Natural killer cell (primary cell): ENCODE results near the gene RAD50. TPM values are rescaled to one million over a fixed set of nuclear protein-coding genes. Genes with fewer than 3 reads are reported as not detected.

ENCODE experiments used
- ATAC-seq, 3 donors: fragments of 150-1000 bp in 2 of 3; fragments of 200-7000 bp in 1 of 3; cut with Tn5 transposase; 1 replicate in 1 of 3; 2 replicates in 2 of 3; pipeline ENCODE4 v1.10.0; 2021; ENCODE audit warnings: mild to moderate bottlenecking in 2 of 3, moderate library complexity in 2 of 3
- DNase-seq, 2 donors: peaks; one replicate each; pipeline versions ENCODE4 v3.0.0 to v3.0.0-alpha.2; 2013 to 2021; ENCODE audit warnings: mixed read lengths in 1 of 2
- H3K27ac ChIP-seq: one replicate; pipeline ENCODE4 v1.5.1; 2013; ENCODE audit warnings: mild to moderate bottlenecking, low read length
- H3K27me3 ChIP-seq: one replicate; pipeline ENCODE4 v1.6.1; 2013; ENCODE audit warnings: low read length; ENCODE audit not compliant: control insufficient read depth, insufficient read depth
- H3K36me3 ChIP-seq: one replicate; pipeline ENCODE4 v1.6.1; 2013; ENCODE audit warnings: low read length; ENCODE audit not compliant: control insufficient read depth, insufficient read depth
- H3K4me1 ChIP-seq: one replicate; pipeline ENCODE4 v1.6.1; 2013; ENCODE audit warnings: low read length; ENCODE audit not compliant: control insufficient read depth, insufficient read depth
- H3K4me3 ChIP-seq: one replicate; pipeline ENCODE4 v1.5.1; 2013; ENCODE audit warnings: low read length
- H3K9me3 ChIP-seq: one replicate; pipeline ENCODE4 v1.6.1; 2013; ENCODE audit warnings: low read length; ENCODE audit not compliant: control insufficient read depth, insufficient read depth
- H3K27ac Mint-ChIP-seq, 2 donors: one replicate each; pipeline ENCODE4 v1.8.0; 2022; ENCODE audit warnings: mild to moderate bottlenecking in 2 of 2, mixed read lengths in 2 of 2, moderate library complexity in 1 of 2
- H3K27me3 Mint-ChIP-seq, 2 donors: one replicate each; pipeline ENCODE4 v1.8.0; 2022; ENCODE audit warnings: low read depth in 2 of 2, mixed read lengths in 2 of 2
- H3K36me3 Mint-ChIP-seq: one replicate; pipeline ENCODE4 v1.8.0; 2022; ENCODE audit warnings: mixed read lengths
- H3K4me1 Mint-ChIP-seq, 2 donors: one replicate each; pipeline ENCODE4 v1.8.0; 2022; ENCODE audit warnings: mixed read lengths in 2 of 2
- H3K4me3 Mint-ChIP-seq: one replicate; pipeline ENCODE4 v1.8.0; 2022; ENCODE audit warnings: mild to moderate bottlenecking, moderate library complexity, mixed read lengths
- H3K9me3 Mint-ChIP-seq, 2 donors: one replicate each; pipeline ENCODE4 v1.8.0; 2022; ENCODE audit warnings: mixed read lengths in 2 of 2
- CTCF ChIP-seq: fragments of 200-600 bp; IDR thresholded peaks from one replicate; pipeline ENCODE4 v1.8.0; 2022; ENCODE audit warnings: antibody characterized with exemption
- WGBS: methylation state at CpG from one replicate; pipeline ENCODE4 v1.1.7; 2013; ENCODE audit warnings: missing lambda C conversion rate; ENCODE audit not compliant: insufficient coverage; 5-methylcytosine and 5-hydroxymethylcytosine counted together
- intact Hi-C: fragments of 100-400 bp; cut with micrococcal nuclease; formaldehyde crosslinking; loops from one replicate; pipeline ENCODE4 v1.14.2; 2022
- total RNA-seq, 4 donors: library from RNA; stranded (reverse); fragments of 120-200 nt in 1 of 4; gene quantifications; one replicate each; pipeline versions ENCODE4 v1.2.3 to v1.2.4, GENCODE V29; 2013 to 2022

RAD50 gene
- total RNA-seq, 3 donors from 2014 or later (not counting 1 experiment from before 2014, with no cell fraction given): 21.0 to 31.2 (median 27.5) TPM

GRCh38 chr5:132667309-132667708 is 110.5 kb downstream of the RAD50 start:
- H3K27me3 ChIP-seq: no peaks in the 10 kb centered on the region
- Mint-ChIP-seq H3K4me1 (peaks cover 0 to 14% of the 10 kb centered on the region in 2 donors), H3K4me3 (no peak overlapping the region), H3K27me3 (peaks cover 0 to 4% of the 10 kb centered on the region in 2 donors), H3K9me3 (no peaks in the 10 kb centered on the region), H3K27ac (no peak overlapping the region), H3K36me3 (no peaks in the 10 kb centered on the region)
- no peak overlapping the region for H3K27ac ChIP-seq
- DNase-seq (no peak), ATAC-seq (no peak)
- H3K9me3 ChIP-seq: no peaks in the 10 kb centered on the region
- 83% methylated on average over 7 of the region's 10 CpGs for WGBS
- peaks cover 23% of the 10 kb centered on the region for H3K4me1 ChIP-seq
- no peak overlapping the region for H3K4me3 ChIP-seq
- no peak for TF ChIP-seq CTCF
- H3K36me3 ChIP-seq: no peaks in the 10 kb centered on the region
- intact Hi-C loops: no loop called here

GRCh38 chr5:132667761-132668705 is 111.3 kb downstream of the RAD50 start:
- H3K27me3 Mint-ChIP-seq: peaks cover 0 to 4% of the 10 kb centered on the region in 2 donors
- Histone ChIP-seq H3K4me1 (peaks cover 19% of the 10 kb centered on the region), H3K4me3 (no peak overlapping the region), H3K27me3 (no peaks in the 10 kb centered on the region), H3K27ac (no peak overlapping the region), H3K36me3 (no peaks in the 10 kb centered on the region), H3K9me3 (no peaks in the 10 kb centered on the region)
- 93% methylated on average over 22 of the region's 22 CpGs for WGBS
- no peaks in the 10 kb centered on the region for H3K36me3 Mint-ChIP-seq
- intact Hi-C loops: no loop called here
- no peak for TF ChIP-seq CTCF
- H3K9me3 Mint-ChIP-seq: no peaks in the 10 kb centered on the region
- no peak overlapping the region for H3K27ac Mint-ChIP-seq
- DNase-seq: no peak
- no peak overlapping the region for H3K4me3 Mint-ChIP-seq
- peaks cover 0 to 10% of the 10 kb centered on the region in 2 donors for H3K4me1 Mint-ChIP-seq
- ATAC-seq: no peak

- no peaks in the 10 kb centered on the region for H3K36me3 Mint-ChIP-seq
- Histone ChIP-seq H3K4me3 (no peak overlapping the region), H3K27ac (no peak overlapping the region), H3K4me1 (peaks cover 11% of the 10 kb centered on the region), H3K27me3 (no peaks in the 10 kb centered on the region), H3K9me3 (no peaks in the 10 kb centered on the region), H3K36me3 (no peaks in the 10 kb centered on the region)
- no peak overlapping the region for H3K4me3 Mint-ChIP-seq
- H3K27me3 Mint-ChIP-seq: peaks cover 0 to 4% of the 10 kb centered on the region in 2 donors
- no peak for DNase-seq
- intact Hi-C loops: no loop called here
- TF ChIP-seq CTCF: no peak
- H3K9me3 Mint-ChIP-seq: no peaks in the 10 kb centered on the region
- 91% methylated on average over 14 of the region's 14 CpGs for WGBS
- H3K4me1 Mint-ChIP-seq: peaks cover 0 to 4% of the 10 kb centered on the region in 2 donors
- no peak for ATAC-seq
- no peak overlapping the region for H3K27ac Mint-ChIP-seq
These were observed 112.1 kb downstream of the RAD50 start for GRCh38 chr5:132668706-132669454.
